SIG-M5 treated with dmso at 0.1 percent for 504 hours (cell line): Measurements from ENCODE around the gene ARSJ.

Experiments
- DNase-seq: peaks from one replicate; lab custom pipeline; 2025; ENCODE audit not compliant: unreplicated experiment; lab: John Stamatoyannopoulos, UW

The ARSJ gene

DNA sequence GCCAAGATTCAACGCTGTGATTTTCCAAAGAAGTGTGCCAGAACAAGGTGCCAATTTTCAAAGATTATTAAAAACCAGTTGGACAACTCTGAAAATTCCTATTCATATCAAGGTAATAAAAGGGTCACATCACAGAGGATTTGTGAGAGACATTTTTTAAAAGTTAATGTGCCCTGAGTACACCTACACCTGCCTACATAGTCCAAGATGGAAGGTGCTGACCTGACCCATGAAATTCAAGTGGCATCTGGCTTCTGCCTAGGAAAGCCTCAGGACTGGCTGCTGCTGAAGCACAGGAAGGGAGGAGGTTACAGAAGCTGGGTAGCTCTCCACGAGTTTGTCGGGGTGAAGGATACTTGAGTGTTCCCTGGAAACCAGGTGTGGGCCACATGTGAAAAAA is 11.4 kb upstream of the ARSJ start:
- DNase-seq = no peak

DNA sequence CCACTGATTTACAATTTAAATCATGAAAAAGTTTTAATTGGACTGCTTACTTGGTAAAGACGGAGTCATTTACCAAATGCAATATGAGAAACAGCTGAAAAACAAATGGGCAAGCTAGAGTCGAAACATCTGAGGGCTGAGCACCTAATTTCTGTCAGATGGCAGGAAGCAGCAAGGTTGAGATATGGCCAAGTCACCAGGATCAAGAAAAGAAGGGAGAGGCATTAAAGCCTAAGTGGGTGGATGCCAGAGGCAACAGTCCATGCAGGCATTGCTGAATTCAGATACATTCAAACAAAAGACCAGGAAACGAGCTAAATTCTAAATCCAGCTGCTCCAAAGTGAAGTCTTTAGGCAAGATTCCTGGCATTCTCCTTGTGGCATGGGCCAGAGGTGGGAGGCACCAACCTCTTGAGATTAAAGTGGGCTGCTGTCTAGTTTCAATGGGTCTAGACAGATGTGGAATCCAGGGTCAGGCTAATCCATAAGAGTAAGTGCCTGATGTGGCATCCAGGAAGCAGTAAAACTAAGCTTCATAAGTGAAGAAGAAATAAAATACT is 8.0 kb upstream of the ARSJ start:
- no peak for DNase-seq

DNA sequence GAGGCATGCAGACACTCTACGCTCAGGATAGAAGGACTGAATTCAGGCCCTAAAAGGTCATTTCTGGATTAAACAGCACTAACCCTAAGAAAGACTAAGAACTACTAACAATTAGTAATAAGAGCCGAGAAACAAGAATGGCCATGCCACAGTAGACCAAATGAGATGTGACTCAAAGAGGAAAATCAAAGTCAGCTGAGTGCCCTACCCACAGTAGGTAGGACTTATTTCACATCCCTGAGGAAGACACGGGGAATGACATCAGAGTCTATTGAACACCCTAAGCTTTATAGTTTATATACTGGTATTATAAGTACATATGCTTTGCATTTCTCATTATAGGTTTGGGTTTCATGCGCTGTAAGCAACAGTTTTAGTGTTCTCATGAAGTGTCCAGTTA is 2.7 kb upstream of the ARSJ start:
- DNase-seq = no peak

DNA sequence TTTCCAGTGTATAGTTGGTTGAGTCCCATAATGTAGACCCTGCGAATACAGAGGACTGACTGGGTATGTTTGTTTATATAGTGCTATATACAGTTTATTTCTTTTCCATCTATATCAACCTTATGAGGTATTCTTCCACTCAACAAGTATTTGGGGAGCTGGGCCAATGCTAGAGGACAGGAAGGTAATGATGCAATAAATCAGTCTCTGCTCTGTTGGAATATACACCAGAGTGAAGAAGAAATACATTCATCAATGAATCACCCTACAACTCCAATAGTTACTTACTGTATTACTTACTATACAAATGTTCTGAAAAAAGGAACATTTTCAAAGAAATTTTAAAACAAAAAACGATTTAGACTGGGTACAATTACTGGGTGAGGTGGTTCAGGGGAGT is 2.1 kb upstream of the ARSJ start:
- no peak for DNase-seq

DNA sequence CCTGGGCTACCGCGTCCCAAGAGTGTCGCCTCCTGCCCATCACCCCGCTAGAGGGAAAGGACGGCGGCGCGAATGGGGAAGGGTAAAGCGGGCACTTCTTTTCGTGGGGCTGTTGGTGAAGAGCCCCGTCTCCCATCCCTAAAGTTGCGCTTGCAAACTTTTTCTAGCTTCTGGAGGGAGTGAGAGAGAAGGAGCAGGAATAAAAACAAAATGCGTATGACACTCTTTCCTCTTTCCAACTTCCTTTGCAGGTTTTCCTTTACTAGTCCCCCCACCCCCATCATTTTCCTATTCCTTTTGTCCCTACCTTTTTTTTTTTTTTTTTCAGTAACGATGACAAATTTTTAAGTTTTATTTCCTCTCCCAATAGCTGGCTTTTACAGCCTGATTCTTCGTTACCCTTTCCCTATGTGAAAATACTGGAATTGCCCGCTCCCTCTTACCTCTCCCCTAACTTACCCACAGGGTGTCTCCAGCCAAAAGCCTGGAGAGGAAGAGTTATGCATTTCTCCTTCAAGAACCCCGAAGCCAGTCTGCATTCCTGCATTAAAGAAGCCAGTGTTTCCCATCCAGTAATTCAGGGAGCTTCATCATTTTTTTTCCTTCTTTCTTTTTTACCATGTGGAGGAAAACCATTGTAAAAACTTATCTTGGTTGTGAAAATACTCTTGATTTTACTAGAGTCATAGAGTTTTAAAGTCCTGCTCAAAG is 613 bp upstream of the ARSJ start:
- no peak for DNase-seq

DNA sequence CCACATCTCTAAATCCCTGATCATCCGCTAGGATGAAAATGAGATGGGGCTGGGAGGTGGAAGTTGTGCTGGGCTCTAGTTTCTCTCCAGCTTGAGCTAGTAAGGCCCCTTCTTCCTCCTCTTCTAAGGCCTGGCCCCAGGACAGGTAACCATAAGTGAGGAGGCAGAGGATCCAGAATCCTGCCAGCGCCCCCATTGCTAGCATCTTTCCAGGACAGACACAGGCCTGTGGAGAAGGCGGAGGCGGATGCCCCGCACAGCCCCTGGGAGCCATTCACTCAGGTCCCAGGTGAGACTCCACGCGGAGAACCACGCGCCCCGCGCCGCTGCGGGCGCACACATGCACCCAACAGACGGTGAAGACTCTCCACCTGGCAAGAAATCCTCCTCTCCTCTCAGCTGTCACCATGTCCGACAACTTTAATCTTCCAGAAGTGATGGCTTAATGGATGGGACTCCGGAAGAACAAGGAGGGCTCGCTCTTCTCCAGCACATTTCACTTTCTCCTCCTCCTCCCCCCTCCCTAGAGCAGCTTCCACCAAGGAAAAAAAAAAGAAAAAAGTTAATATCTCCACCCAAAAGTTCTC is 793 bp downstream of the ARSJ start:
- DNase-seq = no peak

DNA sequence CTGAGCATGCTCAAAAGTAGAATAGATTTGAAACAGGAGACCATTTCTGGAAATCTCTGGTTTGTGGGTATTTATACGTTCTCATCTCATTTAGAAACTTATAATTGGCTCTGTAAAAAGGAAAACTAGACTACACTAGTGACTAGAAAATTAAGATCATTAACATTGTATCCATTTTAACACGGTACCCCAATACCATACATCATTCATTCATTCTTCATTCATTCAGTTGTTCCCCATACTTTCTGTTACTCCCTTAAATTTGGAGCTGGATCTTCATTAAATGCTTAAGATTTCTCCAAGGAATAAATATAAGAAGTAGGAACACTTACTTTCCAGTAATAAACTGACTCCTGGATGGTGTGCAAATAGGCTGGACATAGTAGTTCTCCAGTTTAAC is 1.3 kb downstream of the ARSJ start:
- DNase-seq = no peak

DNA sequence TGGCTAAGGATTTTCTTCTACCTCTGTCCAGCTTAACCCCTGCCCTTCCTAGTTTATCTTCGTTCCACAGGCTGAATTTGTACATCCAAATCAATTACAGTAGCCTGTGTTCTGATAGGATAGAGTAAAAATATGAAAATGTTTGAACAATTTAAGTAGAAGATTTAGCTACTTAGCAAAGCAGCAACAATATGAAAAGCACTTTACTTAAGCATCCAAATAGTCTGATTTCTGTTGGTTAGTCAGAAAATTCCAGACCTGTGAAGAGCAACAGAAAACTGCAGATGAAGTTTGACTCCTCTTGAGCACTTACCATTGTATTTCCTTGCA is 2.0 kb downstream of the ARSJ start:
- DNase-seq = no peak

DNA sequence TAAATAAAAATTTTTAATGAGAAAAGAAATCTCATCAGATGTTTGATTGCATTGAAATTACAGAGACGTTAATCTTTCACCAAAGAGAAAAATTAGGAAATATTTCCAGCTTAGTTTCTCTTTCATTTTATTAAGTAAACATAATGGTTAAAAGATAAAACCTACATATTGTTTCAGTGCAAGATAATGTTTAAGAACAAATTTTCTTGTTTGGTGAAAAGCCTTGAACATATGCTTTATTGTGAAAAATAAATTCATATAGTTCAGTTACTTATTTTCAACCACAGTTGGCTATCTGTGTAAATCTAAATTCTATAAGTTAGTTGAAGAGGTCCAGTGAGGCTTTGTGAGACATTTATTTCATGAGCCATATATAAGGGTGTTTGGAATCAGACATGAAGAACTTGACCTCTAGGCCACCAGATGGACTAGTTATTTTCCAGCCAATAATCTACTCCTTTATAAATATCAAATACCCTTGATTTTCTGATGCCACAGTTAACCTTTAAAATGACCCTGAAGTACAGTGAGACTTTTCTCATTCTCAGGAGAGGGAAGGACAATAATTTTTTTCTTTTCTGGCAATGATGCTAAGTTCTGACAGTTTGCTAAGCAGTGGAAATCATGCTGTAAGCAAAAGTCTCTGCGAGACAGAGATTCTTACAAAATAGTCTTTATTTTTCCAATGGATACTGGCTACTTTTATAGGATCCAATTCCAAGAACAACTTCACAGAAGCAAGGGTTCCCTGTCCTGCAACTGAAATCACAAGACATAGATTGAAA is 2.5 kb downstream of the ARSJ start:
- DNase-seq = no peak

DNA sequence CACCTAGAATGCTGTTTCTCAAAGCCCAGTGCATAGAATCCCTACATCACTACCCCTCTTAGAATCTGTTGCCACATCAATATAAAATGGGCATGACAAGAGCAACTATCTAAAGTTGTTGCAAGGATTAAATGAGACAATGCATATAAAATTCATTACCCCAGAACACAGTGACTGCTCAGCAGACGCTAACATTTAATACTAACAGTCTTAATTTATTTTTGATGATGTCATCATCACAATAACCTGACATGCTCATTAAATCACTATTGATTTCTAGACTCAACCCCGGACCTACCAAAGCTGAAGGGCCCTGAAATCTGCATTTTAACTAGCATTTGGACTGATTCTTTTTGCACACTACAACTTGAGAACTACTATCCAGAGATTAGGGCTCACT is 3.9 kb downstream of the ARSJ start:
- no peak for DNase-seq

DNA sequence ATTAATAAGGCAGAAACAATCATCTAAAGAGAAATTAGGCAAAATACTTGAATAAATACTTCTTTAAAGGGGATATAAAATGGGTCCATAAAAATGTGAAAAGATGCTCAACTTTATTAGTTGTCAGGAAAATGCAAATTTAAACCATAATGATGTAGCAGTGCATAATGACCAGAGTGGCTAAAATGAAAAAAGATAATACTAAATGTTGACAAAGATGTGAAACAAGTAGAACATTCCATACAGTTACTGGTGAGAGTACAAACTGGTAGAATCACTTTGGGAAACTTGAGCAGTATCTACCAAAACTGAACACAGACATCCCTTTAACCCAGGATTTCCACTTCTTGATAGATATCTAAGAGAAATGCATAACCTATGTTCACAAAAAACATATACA is 5.0 kb downstream of the ARSJ start:
- no peak for DNase-seq

DNA sequence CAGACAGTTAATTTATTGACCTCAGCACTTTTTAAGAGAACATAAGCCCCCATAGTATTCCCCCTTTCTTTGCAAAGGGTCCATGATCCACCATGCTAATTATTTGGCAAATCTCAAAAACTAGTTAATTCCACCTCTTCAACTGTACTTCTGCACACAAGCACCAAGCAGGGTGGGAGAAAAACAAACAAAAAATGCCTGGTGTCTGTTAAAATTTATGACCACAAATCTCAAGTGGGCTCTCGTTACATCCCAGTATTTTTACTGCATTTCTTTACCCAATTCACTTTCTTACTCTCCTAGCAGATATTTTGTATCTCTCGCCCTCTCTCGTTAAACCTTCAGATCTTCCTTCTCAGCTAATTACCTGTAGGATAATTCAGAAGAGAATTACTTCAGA is 6.1 kb downstream of the ARSJ start:
- DNase-seq = no peak

DNA sequence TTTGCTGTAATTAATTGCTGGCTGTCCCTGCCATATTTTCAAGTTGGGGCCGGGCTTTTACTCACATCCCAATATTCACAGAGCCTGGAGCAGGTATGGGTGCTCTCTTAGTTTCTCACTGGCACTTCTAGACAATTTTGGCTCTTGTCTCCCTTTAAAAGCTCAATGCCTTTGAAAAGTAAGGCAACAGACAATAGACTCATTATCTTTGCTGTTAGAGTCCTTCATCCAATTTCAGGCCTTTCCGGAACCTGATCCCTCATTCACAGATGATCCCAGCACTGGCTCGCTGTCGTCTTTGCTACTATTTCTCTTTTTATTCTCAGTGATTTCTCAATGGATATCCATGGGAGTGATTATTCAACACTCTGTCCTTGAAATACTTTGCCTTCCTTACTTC is 6.7 kb downstream of the ARSJ start:
- no peak for DNase-seq

DNA sequence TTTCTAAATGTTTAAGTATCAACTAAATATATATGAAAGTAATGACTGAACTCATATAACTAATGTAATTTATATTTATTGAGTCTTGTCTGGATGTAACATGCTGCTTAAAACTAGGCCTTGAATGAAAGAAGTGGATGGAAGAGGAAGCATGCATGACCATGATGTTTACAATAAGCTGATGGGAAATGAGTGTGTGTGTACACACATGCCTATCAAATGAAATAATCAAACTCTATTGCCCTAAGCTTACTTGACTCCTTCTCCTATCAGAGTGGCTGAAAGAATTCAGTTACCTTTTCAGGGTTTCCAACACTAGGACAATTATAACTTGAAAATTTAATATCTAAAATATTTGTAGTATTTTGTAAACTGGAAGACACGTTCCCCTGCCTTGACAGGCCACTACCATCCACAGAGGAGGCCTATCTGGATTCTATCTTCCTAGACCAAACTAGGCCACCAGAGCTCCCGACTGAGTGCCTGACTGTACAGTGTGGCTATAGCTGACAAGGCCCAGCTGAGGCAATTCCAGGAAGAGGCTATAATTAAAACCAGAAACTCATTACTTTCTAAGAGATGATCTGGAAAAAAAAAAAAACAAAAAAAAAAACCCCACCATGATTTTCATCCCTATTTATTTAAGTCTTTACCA is 7.6 kb downstream of the ARSJ start:
- no peak for DNase-seq

DNA sequence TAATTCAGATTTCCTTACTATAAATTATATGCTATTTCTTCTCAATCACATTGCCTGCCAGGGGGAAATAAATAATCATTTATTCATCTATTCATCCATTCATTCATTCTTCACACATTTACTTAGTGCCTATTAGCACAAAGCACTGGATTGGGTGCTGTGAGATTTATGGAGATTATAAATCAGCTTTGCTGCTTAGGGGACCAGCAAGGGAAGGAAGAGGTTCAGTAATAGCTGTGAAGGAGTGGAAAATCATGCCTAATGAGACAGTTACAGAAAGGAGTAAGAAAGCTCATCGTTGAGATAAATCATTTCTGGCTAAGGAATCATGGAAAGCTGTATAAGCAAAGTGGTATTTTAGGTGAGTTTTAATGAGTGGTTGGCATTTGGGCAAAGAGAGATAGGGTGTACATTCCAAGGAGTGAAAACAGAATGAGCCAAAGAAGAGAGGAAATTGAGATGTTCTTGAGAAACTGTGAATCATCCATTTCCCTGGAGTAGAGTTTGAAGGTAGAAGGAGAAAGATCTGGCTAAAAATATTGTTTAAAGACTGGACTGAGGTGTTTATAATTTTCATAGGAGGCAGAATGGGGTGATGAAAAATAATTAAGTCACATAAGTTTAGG is 9.6 kb downstream of the ARSJ start:
- no peak for DNase-seq

DNA sequence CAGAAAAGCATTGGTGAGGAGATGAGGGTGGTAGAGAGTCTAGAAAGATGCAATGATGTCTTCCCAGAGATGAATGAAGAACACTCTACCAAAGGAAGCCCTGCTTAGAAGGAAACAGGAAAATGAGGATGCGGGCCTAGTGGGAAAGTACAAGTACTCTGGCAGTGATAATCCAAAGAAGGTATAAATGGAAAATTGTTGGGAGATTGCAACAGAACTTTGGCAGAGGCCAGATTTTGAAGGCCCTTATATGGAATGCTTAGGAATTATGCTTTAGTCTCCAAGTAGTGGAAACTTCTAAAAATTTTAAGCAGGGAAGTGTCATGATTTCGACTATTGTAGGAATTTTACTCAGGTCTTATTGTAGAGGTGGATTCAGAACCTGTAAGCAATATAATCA is 11.0 kb downstream of the ARSJ start:
- no peak for DNase-seq

DNA sequence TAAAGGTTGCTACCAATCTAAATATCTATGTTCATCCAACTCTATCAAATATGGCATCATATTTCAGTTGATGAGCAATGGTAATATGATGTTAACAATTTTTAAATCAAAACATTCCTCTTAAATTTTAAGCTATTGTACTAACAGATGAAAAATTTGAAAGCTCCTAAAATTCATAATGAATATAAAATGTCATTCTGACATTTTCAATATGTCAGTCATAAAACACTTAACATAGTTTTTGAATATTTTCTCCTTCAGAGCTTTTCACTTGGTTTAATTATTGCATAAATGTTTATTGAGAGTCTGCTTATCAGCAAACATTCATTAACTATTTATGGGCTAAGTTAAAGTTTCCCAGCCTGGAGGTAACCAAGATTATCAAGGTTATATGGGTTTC is 11.8 kb downstream of the ARSJ start:
- DNase-seq = no peak

DNA sequence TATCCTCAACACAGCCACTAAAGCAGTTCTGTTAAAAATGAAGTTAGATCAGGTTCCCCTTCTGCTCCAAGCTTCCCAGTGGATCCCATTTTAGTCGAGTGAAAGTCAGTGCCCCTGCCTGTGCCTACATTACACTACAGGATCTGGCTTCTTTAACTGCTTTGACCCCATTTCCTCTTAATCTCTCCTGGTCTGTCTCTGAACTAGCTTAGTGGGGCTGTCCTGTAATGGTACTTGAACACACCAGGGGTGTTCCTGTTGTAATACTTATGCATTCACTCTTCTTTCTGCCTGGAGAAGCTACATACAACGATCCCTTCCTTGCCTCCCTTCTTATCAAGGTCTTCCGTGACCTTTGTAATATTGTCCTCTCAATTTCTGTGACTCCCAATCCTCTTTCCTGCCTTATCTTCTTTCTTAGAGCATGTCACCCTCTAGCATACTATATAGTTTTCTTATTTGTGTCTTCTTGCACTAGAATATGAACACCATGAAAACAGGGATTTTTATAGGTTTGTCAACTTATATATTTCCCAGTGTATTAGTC is 16.7 kb downstream of the ARSJ start:
- DNase-seq = no peak

DNA sequence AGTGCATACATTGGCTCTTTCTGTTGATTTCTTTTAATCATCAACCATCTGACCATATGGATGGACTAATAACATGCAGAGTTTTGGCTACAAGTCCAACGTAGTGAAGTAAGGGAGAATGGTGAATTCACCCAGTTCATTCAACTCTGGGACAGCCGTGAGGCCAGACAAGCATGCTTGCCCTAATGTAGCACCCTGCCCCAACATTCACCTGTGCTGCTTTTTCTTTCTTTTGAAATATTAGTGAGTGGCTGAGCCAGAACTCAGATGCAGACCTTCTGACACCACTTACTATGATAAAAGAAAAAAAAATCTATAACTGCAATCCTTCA is 17.5 kb downstream of the ARSJ start:
- DNase-seq = no peak

DNA sequence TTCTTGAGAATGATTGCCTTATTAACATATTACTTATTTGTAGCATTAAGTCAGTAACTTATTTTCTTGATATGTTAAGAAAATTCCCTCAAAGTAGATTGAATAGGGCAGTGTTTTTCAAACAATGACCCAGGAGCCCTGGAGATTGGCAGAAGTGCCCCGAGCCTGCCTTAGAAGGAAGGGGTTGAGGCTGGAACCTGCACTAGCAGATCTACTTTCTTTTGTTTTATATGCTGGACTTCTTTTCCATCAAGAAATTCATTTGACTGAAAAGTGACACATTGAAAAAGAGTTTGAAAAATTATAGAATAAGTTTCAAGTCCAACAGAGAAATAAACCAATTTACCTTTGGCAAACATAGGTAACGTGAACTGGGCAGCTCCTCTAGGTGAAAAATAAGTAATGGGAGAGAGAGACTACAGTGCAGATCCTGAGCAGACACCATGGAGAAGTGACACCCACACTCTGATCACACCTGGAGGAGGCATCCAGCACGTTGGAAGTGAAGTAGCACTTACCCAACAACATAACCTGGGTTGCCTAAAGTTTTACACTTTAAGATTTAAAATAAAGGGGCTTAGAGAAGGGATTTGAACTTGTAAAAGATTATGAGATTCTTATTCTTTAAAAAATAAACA is 18.6 kb downstream of the ARSJ start:
- DNase-seq = no peak

DNA sequence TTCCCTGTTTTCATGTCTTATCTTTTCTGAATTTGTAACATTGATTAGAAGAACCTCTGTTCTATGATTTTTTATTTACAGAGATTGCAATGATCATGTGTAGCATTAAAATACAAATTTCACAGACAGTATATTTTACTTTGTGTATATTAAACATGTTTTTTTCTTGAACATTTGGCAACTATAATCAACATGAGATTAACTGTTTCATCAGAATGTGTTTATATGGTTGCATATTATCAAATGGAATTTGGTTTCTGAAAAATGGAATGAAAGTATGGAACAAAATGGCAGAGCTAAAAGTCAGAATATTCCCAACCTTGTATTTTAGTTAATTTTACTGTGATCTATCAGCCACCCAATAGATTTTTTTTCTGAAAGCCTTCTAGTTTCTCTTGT is 19.9 kb downstream of the ARSJ start:
- DNase-seq = no peak
